Epithelial cell of proximal tubule (primary cell): ENCODE data around the gene EEF1G. TPM values are rescaled to one million over a fixed set of nuclear protein-coding genes. Genes with fewer than 3 reads are reported as not detected.
"Not testable (repeated sequence)": the region's sequence is repeated elsewhere in the genome, so short reads cannot be mapped to it uniquely, and the experiment has no call there.

Experiments used
- DNase-seq: peaks from one replicate; pipeline ENCODE4 v3.0.0-alpha.2; 2011; ENCODE audit warnings: low read depth
- H3K4me3 ChIP-seq: 2 replicates; pipeline ENCODE4 v1.5.1; 2011; ENCODE audit warnings: low read depth, mild to moderate bottlenecking, low read length
- total RNA-seq: library from RNA; depleted of rRNA; stranded (reverse); fragments of >200 nt; gene quantifications from 2 replicates; pipeline ENCODE4 v1.2.3, GENCODE V29; 2015
- TF ChIP-seq, protein P1 (sequence below): conservative IDR thresholded peaks from 2 replicates; pipeline ENCODE4 v1.5.1; 2012; ENCODE audit warnings: low read depth, mild to moderate bottlenecking, low read length

The EEF1G gene, protein sequence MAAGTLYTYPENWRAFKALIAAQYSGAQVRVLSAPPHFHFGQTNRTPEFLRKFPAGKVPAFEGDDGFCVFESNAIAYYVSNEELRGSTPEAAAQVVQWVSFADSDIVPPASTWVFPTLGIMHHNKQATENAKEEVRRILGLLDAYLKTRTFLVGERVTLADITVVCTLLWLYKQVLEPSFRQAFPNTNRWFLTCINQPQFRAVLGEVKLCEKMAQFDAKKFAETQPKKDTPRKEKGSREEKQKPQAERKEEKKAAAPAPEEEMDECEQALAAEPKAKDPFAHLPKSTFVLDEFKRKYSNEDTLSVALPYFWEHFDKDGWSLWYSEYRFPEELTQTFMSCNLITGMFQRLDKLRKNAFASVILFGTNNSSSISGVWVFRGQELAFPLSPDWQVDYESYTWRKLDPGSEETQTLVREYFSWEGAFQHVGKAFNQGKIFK
- total RNA-seq = 2,115 and 2,170 TPM in 2 replicates

DNA sequence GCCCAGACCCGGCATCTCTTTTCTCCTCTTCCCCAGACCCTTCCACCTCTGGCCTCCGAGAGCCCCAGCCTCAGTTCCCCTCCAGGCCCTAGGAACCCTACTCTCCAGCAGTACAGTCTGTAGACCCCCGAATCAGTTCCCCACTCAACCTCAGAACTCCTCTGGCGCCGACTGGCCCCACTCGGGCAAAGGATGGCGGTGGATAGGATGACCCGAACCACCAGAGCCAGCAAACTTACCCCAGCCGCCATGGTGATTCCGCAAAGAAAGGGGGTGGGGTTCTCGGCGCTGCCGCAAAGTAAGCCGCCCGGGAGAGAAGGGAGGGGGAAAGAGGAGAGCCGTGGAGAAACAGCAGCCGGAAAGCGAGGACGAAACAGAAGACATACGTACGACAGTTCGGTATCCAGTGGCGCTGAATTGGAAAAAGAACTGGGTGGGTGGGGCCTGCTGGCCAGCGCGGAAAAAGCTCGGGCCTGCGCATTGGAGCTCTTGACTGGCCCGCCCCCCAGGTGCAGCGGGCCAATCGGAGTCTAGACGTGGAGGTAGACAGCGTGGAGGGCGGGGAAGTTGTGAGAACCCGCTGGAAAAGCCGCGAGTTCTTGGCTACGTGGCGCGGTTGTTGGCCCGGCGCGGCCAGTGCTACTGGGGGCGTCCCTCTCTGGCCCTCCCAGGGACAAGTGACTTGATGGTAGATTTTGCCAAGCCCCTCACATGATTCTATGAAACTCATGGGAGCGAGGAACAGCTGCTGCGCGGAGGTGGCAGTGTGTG, at the start of gene EEF1G:
EEF1G (minus strand) TSS at position 300 of the 771 bp plus-strand sequence; CDS start at position 251, 49 bp downstream.
- H3K4me3 ChIP-seq = peak within 1 kb of the TSS; percentile 97
- TF ChIP-seq, protein P1, sequence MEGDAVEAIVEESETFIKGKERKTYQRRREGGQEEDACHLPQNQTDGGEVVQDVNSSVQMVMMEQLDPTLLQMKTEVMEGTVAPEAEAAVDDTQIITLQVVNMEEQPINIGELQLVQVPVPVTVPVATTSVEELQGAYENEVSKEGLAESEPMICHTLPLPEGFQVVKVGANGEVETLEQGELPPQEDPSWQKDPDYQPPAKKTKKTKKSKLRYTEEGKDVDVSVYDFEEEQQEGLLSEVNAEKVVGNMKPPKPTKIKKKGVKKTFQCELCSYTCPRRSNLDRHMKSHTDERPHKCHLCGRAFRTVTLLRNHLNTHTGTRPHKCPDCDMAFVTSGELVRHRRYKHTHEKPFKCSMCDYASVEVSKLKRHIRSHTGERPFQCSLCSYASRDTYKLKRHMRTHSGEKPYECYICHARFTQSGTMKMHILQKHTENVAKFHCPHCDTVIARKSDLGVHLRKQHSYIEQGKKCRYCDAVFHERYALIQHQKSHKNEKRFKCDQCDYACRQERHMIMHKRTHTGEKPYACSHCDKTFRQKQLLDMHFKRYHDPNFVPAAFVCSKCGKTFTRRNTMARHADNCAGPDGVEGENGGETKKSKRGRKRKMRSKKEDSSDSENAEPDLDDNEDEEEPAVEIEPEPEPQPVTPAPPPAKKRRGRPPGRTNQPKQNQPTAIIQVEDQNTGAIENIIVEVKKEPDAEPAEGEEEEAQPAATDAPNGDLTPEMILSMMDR = no peak
- DNase-seq = peak; percentile 98

DNA sequence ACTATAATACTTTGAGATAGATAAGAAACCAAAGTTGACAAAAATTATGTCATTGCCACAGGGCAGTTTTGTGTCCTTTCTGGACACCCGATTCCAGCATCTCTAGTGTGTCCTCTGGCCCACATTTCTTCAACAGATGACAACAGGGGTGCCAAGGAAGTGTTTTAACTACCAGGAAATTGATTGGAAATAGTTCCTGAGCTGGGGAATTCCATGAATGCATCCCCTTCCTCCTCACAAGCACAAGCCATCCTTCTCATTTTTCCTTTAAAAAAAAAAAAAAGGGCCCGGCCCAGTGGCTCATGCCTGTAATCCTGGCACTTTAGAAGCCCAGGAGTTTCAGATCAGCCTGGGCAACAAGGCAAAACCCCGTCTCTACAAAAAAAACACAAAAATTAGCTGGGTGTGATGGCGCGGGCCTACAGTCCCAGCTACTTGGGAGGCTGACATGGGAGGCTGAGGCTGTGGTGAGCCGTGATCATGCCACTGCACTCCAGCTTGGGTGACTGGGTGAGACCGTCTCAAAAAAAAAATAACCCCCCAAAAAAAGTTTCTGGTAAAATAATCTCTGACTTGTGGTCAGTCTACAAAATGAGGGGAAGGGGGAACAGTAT, 48.9 kb upstream of the EEF1G start:
- peak overlapping the region; percentile 20 for H3K4me3 ChIP-seq
- DNase-seq = no peak
- TF ChIP-seq, protein P1 = no peak

DNA sequence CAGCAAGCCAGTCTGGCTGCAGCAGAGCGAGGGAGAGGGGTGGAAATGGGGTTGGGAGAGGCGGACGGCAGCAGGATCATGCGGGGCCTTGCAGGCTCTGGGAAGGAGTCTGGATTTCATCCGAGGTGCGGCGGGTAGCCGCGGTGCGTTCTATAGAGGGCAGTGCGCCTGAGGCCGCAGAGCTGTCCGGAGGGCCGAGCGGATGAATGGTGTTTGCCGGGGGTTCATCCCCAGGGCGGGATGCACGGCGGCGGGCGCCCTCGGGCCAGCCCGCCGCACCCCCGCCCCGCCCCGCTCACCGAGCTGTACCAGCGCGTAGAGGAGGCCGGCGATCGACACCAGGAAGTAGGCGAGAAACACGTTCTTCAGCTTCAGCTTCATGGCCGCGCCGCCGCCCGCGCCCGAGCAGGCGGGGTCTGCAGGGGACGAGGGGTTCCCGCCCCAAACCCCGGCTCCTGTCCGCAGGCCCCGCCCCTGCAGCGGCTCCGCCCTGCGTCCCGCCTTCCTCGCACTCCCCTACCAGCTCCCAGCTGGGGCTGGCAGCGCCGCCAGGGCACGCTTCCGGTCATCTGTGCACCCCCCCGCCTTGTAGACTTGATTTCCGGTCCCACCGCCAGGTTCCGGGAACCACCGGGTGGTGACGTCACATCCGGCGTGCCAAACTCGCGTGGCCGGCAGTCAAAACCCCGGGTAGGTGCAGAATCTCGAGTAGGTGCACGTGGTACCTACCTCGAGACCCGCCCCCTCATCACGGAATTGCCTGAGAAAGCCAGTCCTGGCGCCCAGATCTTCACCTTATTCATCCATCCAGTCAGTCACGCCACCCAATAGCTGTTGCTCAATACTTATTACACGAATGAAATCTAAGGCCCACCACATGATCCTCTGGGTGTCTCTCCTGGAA, 48.1 kb upstream of the EEF1G start, which contains the start of gene B3GAT3:
B3GAT3 (minus strand) TSS at position 420 of the 904 bp plus-strand sequence; CDS start at position 381, 39 bp downstream.
- peak within 1 kb of the TSS; percentile 87 for H3K4me3 ChIP-seq
- TF ChIP-seq, protein P1 = no peak
- peak; percentile 93 for DNase-seq

DNA sequence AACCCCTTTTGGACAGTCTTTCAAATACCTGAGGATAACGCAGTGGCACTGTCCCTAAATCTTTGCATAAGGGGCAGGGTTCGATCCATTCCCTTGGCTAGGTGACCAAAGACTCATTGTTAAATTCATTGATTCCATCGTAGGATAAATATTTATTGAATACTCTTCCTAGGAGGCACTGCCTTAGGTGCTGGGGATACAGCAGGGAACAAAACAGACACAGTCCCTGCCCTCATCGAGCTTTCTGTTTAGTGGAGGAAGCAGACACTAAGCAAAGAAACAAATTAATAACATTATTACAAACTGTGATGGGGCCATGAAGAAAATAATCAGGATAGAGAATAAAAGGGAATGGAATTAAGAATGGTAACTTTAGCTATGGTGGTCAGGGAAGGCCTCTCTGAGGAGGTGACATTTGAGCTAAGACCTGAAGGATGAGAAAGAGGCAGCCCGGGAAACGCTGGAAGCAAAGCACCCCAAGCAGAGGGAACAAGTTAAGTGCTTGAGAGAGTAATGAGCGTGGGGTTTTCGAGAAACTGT, 47.4 kb upstream of the EEF1G start:
- TF ChIP-seq, protein P1 = no peak
- peak overlapping the region; percentile 87 for H3K4me3 ChIP-seq
- no peak for DNase-seq

DNA sequence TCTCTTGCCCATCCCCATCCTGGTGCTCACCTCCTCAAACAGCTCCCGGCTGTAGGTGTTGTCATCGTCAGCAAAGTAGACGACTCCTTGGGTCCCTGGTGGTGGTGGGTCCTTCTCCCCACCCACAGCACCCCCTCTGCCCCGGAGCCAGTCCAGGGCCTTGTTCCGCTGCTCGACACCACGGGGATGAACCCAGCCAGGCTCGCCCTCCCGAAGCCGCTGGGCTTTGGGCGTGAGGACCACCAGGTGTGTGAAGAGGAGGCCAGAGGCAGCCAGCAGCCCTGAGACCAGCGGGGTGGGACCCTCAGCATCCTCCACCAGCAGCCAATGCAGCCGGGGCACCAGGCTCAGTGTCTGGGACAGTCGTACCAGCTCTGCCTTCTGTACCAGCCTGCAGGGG, 43.3 kb upstream of the EEF1G start:
- H3K4me3 ChIP-seq, DNase-seq: not testable (repeated sequence)

DNA sequence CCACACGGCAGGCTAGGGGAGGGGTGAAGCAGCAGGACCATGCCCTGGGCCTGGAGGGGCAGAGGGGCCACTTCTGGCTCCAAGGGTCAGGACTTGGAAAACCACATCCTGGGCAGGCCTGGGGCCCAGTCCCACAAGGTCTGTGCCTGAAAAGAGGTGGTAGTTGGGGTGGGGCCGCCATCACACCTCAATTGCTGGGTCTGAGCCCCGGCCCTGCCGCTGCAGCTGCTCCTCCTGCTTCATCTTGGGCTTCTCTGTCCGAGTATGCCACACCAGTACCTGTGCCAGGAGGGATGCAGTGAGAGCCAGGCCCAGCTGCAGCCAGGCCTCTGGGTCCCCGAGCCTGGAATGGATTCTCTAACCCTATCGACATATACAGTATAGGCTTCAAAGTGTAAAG, 41.8 kb upstream of the EEF1G start:
- TF ChIP-seq, protein P1 = no peak
- H3K4me3 ChIP-seq = no peak overlapping the region
- no peak for DNase-seq
